GM19238 (cell line): ENCODE measurements around the gene OSBPL6.
A peak's percentile ranks its signal among the peaks of the same experiment; 100 is the strongest.
"Not testable (repeated sequence)": the region's sequence is repeated elsewhere in the genome, so short reads cannot be mapped to it uniquely, and the experiment has no call there.

Experiments
- DNase-seq: peaks from one replicate; pipeline ENCODE4 v3.0.0; 2011; ENCODE audit warnings: low spot score; ENCODE audit not compliant: insufficient read length

The OSBPL6 gene

GRCh38 chr2:178193823-178194599, at the start of gene OSBPL6:
OSBPL6 (plus strand) TSS chr2:178194512; CDS start chr2:178306185, 111,673 bp downstream.
- peak; percentile 68 for DNase-seq

- DNase-seq = no peak
Measured at GRCh38 chr2:178152033-178152432, 42.3 kb upstream of the OSBPL6 start.

- DNase-seq = no peak
Measured at GRCh38 chr2:178152542-178152941, 41.8 kb upstream of the OSBPL6 start.

GRCh38 chr2:178152977-178153376, 41.3 kb upstream of the OSBPL6 start:
- no peak for DNase-seq

GRCh38 chr2:178153878-178154277, 40.4 kb upstream of the OSBPL6 start:
- not testable (repeated sequence) for DNase-seq

GRCh38 chr2:178155524-178155923, 38.8 kb upstream of the OSBPL6 start:
- DNase-seq = no peak

GRCh38 chr2:178157574-178157973, 36.7 kb upstream of the OSBPL6 start:
- no peak for DNase-seq

GRCh38 chr2:178159966-178160365, 34.3 kb upstream of the OSBPL6 start:
- DNase-seq = no peak

GRCh38 chr2:178160601-178161000, 33.7 kb upstream of the OSBPL6 start:
- no peak for DNase-seq

GRCh38 chr2:178163395-178163794, 30.9 kb upstream of the OSBPL6 start:
- no peak for DNase-seq

GRCh38 chr2:178163911-178164310, 30.4 kb upstream of the OSBPL6 start:
- DNase-seq = no peak

- DNase-seq = no peak
Measured at GRCh38 chr2:178173657-178174056, 20.7 kb upstream of the OSBPL6 start.

- no peak for DNase-seq
Measured at GRCh38 chr2:178177066-178177679, 17.1 kb upstream of the OSBPL6 start.

GRCh38 chr2:178180648-178181047, 13.7 kb upstream of the OSBPL6 start:
- DNase-seq = not testable (repeated sequence)

- no peak for DNase-seq
Measured at GRCh38 chr2:178187861-178188260, 6.5 kb upstream of the OSBPL6 start.

- no peak for DNase-seq
Measured at GRCh38 chr2:178188466-178188865, 5.8 kb upstream of the OSBPL6 start.

- no peak for DNase-seq
Measured at GRCh38 chr2:178191004-178191508, 3.3 kb upstream of the OSBPL6 start.

- no peak for DNase-seq
Measured at GRCh38 chr2:178191511-178191910, 2.8 kb upstream of the OSBPL6 start.

GRCh38 chr2:178193496-178193822, 853 bp upstream of the OSBPL6 start:
- DNase-seq = no peak

GRCh38 chr2:178194600-178195389, 483 bp downstream of the OSBPL6 start:
- DNase-seq = peak; percentile 13

- no peak for DNase-seq
Measured at GRCh38 chr2:178195390-178196166, 1.3 kb downstream of the OSBPL6 start.
